HG03175 (cell line): ENCODE results near the gene CTF1.
"Not testable (repeated sequence)": the region's sequence is repeated elsewhere in the genome, so short reads cannot be mapped to it uniquely, and the experiment has no call there.

Experiments
- ATAC-seq: cut with Tn5 transposase; IDR thresholded peaks from one replicate; pipeline ENCODE4 v1.9.1; 2021; ENCODE audit warnings: mild to moderate bottlenecking, moderate library complexity; ENCODE audit not compliant: unreplicated experiment

Gene CTF1

GRCh38 chr16:30928390-30928789 lies 32.0 kb downstream of the CTF1 start:
- ATAC-seq = no peak

GRCh38 chr16:30929167-30929566 lies 32.8 kb downstream of the CTF1 start:
- no peak for ATAC-seq

GRCh38 chr16:30930160-30930571 lies 33.8 kb downstream of the CTF1 start:
- no peak for ATAC-seq

DNA sequence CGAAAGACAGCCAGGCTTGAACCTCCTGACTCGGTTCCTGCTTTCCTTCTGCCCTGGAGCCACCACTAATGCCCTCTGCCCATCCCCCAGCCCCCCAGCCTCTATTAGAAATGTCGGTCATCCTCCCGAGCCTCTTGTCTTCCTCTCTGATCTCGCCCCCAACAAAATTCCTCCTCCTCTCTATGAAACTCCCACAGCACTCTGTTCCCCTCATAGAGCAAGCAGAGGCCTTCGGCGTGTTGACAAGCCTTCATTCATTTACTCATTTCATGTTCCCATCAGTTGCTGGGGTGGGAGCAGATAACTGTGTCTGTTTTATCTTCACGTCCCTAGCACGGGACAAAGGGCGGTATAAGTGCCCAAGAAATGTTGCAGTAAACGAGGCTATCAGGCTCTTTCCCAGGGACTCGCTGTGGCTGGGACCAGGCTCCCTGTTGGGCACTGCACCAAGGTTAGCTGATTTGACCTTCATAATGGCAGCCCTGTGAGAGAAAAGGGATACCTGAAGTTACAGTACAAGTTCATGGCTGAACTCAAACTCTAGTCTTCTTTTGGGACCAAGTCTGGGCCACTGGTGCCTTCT lies 34.7 kb downstream of the CTF1 start:
- ATAC-seq = no peak

DNA sequence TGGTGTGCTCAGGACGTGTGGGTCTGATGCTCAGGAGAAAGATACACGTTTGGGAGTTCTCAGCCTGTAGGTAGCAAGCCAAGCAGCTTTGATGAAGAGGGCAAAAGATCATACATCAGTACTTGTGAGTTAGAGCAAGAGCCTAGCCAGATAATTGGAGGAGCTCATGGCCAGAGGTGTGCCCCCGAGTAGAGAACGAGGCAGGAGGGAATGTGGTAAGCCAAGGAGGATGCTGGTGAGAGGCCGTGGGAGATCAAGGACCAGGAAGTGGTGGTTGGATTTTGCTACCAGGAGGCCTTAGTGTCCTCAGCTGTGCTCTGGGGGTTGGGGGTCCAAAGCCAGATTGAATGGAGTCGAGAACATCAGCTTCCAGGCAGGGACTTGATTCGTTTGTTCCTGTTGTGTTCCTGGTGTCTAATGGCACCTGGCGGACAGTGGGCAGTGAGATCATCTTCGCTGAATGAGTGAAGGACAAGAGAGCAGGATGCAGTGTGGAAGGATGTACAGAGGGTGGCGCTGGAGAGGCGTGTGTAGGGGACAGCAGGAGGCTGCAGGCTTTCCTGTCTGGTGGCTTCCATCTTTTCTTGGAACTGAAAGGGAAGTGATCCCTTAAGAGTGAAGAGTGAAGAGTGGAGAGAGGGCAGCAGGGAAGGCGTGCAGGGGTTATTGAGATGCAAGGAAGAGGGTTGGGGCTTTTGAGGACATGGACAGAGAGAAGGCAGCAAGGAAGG lies 38.6 kb downstream of the CTF1 start:
- no peak for ATAC-seq

GRCh38 chr16:30937692-30938091 lies 41.3 kb downstream of the CTF1 start:
- no peak for ATAC-seq

GRCh38 chr16:30939571-30939970 lies 43.2 kb downstream of the CTF1 start:
- ATAC-seq = not testable (repeated sequence)

DNA sequence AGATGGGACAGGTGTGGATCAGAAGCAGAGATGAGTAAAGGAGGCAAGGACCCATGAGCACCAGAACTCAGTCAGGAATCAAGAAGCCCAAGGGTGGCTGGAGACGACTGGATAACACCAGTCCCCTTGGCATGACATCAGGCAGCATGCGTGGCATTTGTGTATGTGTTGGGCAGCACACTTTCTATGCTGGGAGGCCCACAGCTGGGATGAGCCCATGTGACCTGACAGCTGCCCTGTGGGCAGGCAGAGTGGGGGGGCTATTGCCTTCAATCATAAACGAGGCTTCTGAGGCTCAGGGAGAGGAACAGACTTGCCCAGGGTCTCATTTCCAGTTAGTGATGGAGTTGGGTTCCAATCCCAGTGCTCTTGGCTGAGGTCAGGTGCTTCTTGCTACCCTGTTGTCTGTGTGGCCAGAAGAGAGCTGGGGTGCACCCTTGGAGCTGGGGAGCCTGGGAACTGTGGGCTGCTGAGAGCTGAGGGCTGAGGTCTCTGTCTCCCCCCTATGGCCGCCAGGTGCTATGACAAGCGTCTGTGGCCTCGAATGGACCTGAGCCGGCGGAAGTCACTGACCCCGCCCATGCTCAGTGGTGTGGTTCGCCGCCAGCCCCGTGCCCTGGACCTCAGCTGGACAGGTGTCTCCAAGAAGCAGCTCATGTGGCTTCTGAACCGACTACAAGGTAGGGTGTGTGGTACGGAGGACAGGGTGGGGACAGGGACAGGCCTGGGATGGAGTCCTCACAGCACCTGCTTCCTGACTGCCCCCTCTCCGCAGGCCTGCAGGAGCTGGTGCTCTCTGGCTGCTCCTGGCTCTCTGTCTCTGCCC lies 45.4 kb downstream of the CTF1 start:
- peak; percentile 96 for ATAC-seq

DNA sequence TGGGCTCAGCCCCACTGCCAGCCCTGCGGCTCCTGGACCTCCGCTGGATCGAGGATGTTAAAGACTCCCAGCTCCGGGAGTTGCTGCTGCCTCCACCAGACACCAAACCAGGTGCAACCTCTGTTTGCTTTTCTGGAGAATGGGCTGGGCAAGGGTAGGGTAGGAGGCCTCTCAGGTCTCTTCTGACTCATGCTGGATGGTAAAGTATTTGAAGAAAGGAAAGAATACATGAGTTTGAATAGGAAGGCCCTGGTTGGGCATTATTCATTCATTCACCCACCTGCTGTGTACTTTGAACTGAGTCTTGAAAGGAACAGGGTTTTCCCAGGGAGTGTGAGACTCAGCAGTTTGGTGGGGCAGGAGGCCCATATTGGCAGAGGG lies 46.0 kb downstream of the CTF1 start:
- no peak for ATAC-seq

- ATAC-seq = no peak
Observed at GRCh38 chr16:30944352-30944751, 47.9 kb downstream of the CTF1 start.

DNA sequence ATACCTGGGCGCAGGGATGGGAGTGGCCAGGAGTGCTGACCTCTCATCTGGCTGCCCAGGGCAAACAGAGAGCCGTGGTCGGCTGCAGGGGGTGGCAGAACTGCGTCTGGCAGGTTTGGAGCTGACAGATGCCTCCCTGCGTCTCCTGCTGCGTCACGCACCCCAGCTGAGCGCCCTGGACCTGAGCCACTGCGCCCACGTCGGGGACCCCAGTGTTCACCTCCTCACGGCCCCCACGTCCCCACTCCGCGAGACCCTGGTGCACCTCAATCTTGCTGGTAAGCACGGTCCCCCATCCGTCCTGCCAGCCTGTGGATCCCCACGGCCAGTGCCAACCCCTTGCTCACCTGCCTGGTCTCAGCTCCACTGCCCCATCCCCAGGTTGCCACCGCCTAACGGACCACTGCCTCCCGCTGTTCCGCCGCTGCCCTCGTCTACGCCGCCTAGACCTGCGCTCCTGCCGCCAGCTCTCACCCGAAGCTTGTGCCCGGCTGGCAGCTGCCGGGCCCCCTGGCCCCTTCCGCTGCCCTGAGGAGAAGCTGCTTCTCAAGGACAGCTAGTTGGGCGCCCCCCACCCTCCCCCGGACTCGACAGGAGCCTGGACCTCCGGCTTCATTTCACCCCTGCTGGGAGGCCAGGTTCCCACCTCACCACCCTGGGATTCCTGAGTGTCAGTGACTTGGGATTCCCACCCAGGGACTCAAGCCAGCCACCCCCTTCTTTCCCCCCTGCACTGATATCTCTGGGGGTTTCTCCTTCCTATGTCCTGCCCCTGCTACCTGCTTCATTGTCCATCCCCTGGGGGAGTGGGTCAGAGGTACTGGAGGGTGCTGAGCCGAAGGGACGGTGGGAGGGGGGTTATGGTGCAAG lies 50.5 kb downstream of the CTF1 start:
- ATAC-seq = no peak

DNA sequence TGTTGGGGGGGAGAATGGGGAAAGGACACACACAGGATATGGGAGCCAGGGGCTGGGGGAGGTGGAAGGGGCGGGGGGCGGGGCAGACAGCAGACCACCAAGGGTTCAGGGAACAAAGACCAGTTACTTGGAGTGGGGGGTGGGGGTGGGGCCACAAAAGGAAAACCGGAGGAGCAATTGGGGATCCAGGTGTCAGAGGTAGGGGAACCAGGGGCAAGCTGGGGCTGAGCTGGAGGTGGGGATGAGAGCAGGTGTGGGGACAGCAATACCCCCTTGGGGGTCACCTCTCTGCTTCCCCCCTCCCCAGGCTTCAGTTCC lies 51.1 kb downstream of the CTF1 start:
- ATAC-seq = no peak

- ATAC-seq = peak; percentile 12
Observed at GRCh38 chr16:30947859-30948666, 51.6 kb downstream of the CTF1 start.

DNA sequence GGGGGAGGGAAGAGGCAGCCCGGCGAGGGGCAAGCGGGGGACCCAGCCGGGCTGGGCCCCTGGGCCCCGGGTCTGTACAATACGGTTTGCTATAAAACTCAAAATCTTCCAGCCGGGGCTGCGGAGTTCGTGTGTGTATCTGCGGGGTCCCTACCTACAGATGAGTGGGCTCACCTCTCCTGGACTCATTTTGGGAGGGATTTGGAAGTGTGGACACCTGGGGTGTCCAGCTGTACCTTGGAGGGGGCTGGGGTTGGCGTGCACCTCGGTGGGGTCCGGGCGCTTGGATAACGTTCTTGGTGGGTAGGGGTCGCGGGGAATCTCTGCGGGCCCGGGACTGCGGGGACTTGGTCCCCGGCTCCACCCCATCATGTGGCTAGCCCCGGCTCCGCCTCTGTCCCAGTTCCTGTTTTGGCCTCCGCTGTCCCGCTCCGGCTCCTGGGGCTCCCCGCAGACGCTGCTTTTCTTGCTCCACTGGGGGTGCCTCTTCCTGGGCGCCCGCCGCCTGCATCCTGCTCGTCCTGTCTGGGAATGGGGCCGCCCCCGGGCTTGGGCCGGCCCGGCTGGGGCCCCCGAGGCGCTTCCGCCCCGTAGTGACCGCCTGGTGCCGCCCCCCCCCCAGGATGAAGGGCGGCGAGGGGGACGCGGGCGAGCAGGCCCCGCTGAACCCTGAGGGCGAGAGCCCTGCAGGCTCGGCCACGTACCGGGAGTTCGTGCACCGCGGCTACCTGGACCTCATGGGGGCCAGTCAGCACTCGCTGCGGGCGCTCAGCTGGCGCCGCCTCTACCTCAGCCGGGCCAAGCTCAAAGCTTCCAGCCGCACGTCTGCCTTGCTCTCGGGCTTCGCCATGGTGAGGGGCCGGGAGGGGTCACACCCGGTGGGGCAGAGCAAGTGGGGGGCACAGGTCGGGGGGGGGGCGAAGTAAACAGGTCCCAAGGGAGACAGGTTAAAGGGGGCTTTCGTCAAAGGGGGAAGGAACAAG lies 52.5 kb downstream of the CTF1 start, which contains the start of gene ORAI3:
TSS of gene ORAI3 (plus strand) at position 402 of the 983 bp plus-strand sequence. CDS start at position 624, 222 bp downstream.
- ATAC-seq = peak; percentile 74

GRCh38 chr16:30949650-30950515 lies 53.5 kb downstream of the CTF1 start:
- no peak for ATAC-seq

DNA sequence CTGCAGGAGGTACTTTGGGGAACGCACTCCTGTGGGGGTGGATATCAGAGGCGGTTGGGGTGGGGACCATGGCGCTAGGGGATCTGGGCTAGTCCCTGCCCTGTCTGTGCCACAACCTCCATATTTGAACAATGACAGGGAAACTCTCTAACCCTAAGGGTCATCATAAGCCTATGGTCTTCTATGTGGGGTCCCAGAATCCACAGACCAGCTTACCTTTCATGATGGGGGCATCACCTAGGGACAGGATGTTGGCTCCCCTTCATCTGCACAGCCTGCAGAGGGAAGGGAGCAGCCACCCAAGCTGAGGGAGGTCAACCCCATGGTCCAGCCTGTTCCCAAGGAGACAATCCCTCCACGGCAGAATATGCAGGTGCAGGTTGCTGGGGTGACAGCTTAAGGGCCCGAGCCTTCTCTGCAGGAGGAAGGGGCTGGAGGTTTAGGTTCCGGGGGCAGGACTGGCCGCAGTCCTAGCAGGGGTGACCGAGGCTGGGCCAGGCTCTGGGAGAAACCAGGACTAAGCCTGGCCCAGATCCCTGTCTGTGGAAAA lies 54.2 kb downstream of the CTF1 start:
- no peak for ATAC-seq

DNA sequence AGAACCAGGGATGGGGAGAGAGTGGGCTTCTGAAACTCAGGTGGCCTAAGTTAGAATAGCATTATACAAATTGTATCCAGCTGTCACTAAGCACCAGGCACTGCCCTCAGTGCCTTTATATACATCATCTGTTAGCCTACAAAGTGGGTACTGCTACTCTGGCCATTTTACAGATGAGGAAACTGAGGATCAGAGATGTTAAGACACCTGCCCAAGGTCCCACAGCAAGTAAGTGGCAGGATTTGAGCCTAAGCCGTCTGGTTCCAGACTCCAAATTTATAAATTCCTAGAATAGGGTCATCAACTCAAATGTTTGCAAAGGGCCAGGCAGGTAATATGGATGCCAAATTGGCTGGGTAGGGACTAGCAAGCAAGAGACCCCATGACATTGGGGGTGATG lies 54.8 kb downstream of the CTF1 start:
- no peak for ATAC-seq

DNA sequence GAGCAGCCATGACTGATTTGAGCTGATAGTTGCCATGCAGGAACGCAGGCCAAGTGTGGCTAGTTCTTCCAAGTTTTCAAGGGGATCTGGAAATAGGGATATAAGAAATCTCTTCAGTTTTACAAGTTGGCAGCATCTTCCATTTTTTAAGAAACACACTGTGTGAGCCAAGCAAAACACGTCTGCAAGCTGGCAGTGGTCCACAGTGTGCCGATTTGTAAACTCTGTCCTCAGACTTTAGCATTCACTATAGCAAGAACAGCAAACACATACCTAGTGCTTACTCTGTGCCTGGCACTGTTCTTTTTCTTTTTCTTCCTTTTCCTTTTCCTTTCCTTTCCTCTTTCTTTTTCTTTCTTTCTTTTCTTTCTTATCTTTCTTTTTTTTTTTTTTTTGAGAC lies 55.3 kb downstream of the CTF1 start:
- ATAC-seq = no peak
